ENCODE measurements around the gene CACNA1F.

CACNA1F gene

GRCh38 chrX:49256268-49256995 lies 23.3 kb upstream of the CACNA1F start:
- H3K4me3 Mint-ChIP-seq: no peak overlapping the region
- H3K27me3 Mint-ChIP-seq (ENCODE audit: low read depth): no peaks in the 10 kb centered on the region
- H3K4me1 Mint-ChIP-seq: no peaks in the 10 kb centered on the region
- H3K36me3 Mint-ChIP-seq (ENCODE audit: low read depth): no peaks in the 10 kb centered on the region
- no peak overlapping the region for H3K27ac Mint-ChIP-seq
- H3K9me3 Mint-ChIP-seq: peaks cover 17% of the 10 kb centered on the region
- TF ChIP-seq CTCF (IDR thresholded peaks at IDR 0.05; ENCODE audit: unreplicated experiment in 3 of 3): no peak

GRCh38 chrX:49254639-49255038 lies 21.5 kb upstream of the CACNA1F start:
- no peak overlapping the region for H3K4me3 Mint-ChIP-seq
- H3K4me1 Mint-ChIP-seq: no peaks in the 10 kb centered on the region
- peaks cover 15% of the 10 kb centered on the region for H3K9me3 Mint-ChIP-seq
- H3K36me3 Mint-ChIP-seq (ENCODE audit: low read depth): no peaks in the 10 kb centered on the region
- no peaks in the 10 kb centered on the region for H3K27me3 Mint-ChIP-seq (ENCODE audit: low read depth)
- no peak for TF ChIP-seq CTCF (IDR thresholded peaks at IDR 0.05; ENCODE audit: unreplicated experiment in 3 of 3)
- H3K27ac Mint-ChIP-seq: no peak overlapping the region

DNA sequence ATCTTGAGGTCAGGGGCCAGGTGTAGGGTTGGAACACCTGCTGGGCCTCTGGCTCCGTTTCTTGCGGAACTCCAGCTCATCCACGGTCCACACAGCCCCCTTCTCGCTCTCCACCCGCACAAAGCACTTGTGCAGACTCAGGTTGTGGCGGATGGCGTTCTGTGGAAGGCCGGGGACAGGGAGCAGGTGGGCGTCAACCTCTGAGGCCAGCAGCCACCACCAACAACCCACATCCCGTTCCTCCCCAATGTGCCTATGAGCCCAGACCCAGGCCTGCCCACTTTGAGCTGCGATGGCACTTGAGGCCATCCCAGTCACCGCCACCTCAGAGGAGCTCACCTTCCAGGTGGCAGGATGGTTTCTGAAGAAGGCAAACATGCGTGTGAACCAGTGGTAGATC lies 18.2 kb upstream of the CACNA1F start:
- Mint-ChIP-seq H3K4me1 (no peaks in the 10 kb centered on the region), H3K9me3 (peaks cover 9% of the 10 kb centered on the region), H3K36me3 (ENCODE audit: low read depth) (no peaks in the 10 kb centered on the region), H3K4me3 (no peak overlapping the region), H3K27ac (no peak overlapping the region), H3K27me3 (ENCODE audit: low read depth) (no peaks in the 10 kb centered on the region)
- no peak for TF ChIP-seq CTCF (IDR thresholded peaks at IDR 0.05; ENCODE audit: unreplicated experiment in 3 of 3)

GRCh38 chrX:49250578-49250977 lies 17.4 kb upstream of the CACNA1F start:
- no peak for TF ChIP-seq CTCF (IDR thresholded peaks at IDR 0.05; ENCODE audit: unreplicated experiment in 3 of 3)
- Mint-ChIP-seq H3K4me3 (no peak overlapping the region), H3K9me3 (peaks cover 9% of the 10 kb centered on the region), H3K4me1 (no peaks in the 10 kb centered on the region), H3K27ac (no peak overlapping the region), H3K27me3 (ENCODE audit: low read depth) (no peaks in the 10 kb centered on the region), H3K36me3 (ENCODE audit: low read depth) (peaks cover 2% of the 10 kb centered on the region)

DNA sequence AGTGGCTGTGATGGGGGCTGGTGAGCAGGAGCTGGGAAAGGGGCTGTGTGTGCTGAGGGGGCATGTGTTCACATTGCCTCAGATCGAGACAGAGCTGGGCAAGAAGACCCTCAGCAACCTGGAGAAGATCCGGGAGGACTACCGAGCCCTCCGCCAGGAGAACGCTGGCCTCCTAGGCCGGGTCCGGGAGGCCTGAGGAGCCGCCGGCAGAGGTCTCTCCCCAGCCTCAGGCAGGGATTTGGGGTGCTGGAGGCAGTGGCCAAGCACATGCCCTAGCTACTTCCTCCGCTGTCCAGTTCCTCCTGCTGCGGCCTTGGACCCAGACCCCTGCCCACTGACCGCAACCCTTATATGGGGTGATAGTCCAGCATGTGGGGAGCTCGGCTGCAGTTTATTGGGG lies 16.9 kb upstream of the CACNA1F start:
- Mint-ChIP-seq H3K9me3 (peaks cover 9% of the 10 kb centered on the region), H3K27ac (no peak overlapping the region), H3K4me3 (no peak overlapping the region), H3K36me3 (ENCODE audit: low read depth) (peaks cover 3% of the 10 kb centered on the region), H3K4me1 (no peaks in the 10 kb centered on the region), H3K27me3 (ENCODE audit: low read depth) (no peaks in the 10 kb centered on the region)
- no peak for TF ChIP-seq CTCF (IDR thresholded peaks at IDR 0.05; ENCODE audit: unreplicated experiment in 3 of 3)

- TF ChIP-seq CTCF (IDR thresholded peaks at IDR 0.05; ENCODE audit: unreplicated experiment in 3 of 3): no peak
- no peak overlapping the region for H3K4me3 Mint-ChIP-seq
- H3K9me3 Mint-ChIP-seq: peaks cover 9% of the 10 kb centered on the region
- peaks cover 3% of the 10 kb centered on the region for H3K36me3 Mint-ChIP-seq (ENCODE audit: low read depth)
- no peak overlapping the region for H3K27ac Mint-ChIP-seq
- H3K27me3 Mint-ChIP-seq (ENCODE audit: low read depth): no peaks in the 10 kb centered on the region
- H3K4me1 Mint-ChIP-seq: no peaks in the 10 kb centered on the region
Observed at GRCh38 chrX:49249616-49250015, 16.5 kb upstream of the CACNA1F start.

Data from nephron (organoid).